HepG2 (cell line): ENCODE data around the gene MED22. TPM values are rescaled to one million over a fixed set of nuclear protein-coding genes. Genes with fewer than 3 reads are reported as not detected.

Experiments
- ARHGAP35 ChIP-seq: sonication (generic); formaldehyde crosslinking; IDR thresholded peaks from 2 replicates; pipeline ENCODE4 v1.9.0; 2022; ENCODE audit warnings: mild to moderate bottlenecking, inconsistent platforms, moderate library complexity, missing genetic modification reagents, borderline replicate concordance
- ARID3A ChIP-seq: IDR thresholded peaks from 2 replicates; pipeline ENCODE4 v1.6.1; 2012; ENCODE audit warnings: low read depth, low read length, improper control_type of control experiment
- BCL3 ChIP-seq: sonication (generic); formaldehyde crosslinking; IDR thresholded peaks from 2 replicates; pipeline ENCODE4 v1.5.1; 2020; ENCODE audit warnings: mild to moderate bottlenecking, missing genetic modification reagents, moderate library complexity
- CREB1 ChIP-seq, 2 experiments: fragments of 450-650 bp in 1 of 2; IDR thresholded peaks; 2 replicates each; pipeline ENCODE4 v1.6.1; 2016 to 2017; ENCODE audit warnings: control low read depth in 1 of 2, mild to moderate bottlenecking in 1 of 2, missing compliant biosample characterization in 1 of 2, missing genetic modification characterization in 1 of 2
- CREBL2 ChIP-seq: sonication (generic); formaldehyde crosslinking; IDR thresholded peaks from 2 replicates; pipeline ENCODE4 v1.8.1; 2023; ENCODE audit warnings: missing genetic modification reagents, mild to moderate bottlenecking, borderline replicate concordance
- CSRNP2 ChIP-seq: sonication (generic); formaldehyde crosslinking; conservative IDR thresholded peaks from 2 replicates; pipeline ENCODE4 v1.8.0; 2022; ENCODE audit warnings: low read depth, missing genetic modification reagents
- FOSL2 ChIP-seq: sonication (generic); formaldehyde crosslinking; IDR thresholded peaks from 2 replicates; pipeline ENCODE4 v1.4.0; 2020; ENCODE audit warnings: missing genetic modification reagents
- FOXA3 ChIP-seq: IDR thresholded peaks from 2 replicates; pipeline ENCODE4 v1.6.1; 2016; ENCODE audit warnings: missing genetic modification reagents, missing compliant biosample characterization
- HOXD1 ChIP-seq: sonication (generic); formaldehyde crosslinking; IDR thresholded peaks from 2 replicates; pipeline ENCODE4 v1.5.0; 2020; ENCODE audit warnings: missing genetic modification reagents
- IRF2 ChIP-seq: IDR thresholded peaks from 2 replicates; pipeline ENCODE4 v1.6.1; 2018; ENCODE audit warnings: missing genetic modification reagents, missing compliant biosample characterization
- NCOA1 ChIP-seq: sonication (generic); formaldehyde crosslinking; IDR thresholded peaks from 2 replicates; pipeline ENCODE4 v1.9.0; 2021; ENCODE audit warnings: missing genetic modification reagents
- NONO ChIP-seq, 2 experiments: fragments of 450-650 bp in 1 of 2; sonication (generic) in 1 of 2; formaldehyde crosslinking in 1 of 2; IDR thresholded peaks in 1 of 2; conservative IDR thresholded peaks in 1 of 2; 2 replicates each; pipeline versions ENCODE4 v1.6.1 to v1.8.0; 2017 to 2022; ENCODE audit warnings: mild to moderate bottlenecking in 1 of 2, missing genetic modification reagents in 1 of 2, moderate library complexity in 1 of 2
- RARA ChIP-seq: IDR thresholded peaks from 2 replicates; pipeline ENCODE4 v1.6.1; 2016; ENCODE audit warnings: missing genetic modification reagents, missing compliant biosample characterization
- RELA ChIP-seq: sonication (generic); formaldehyde crosslinking; IDR thresholded peaks from 2 replicates; pipeline ENCODE4 v1.4.0; 2020; ENCODE audit warnings: missing genetic modification reagents
- SP2 ChIP-seq: sonication (generic); formaldehyde crosslinking; IDR thresholded peaks from 2 replicates; pipeline ENCODE4 v1.5.1; 2020; ENCODE audit warnings: mild to moderate bottlenecking, missing genetic modification reagents
- TFDP1 ChIP-seq: IDR thresholded peaks from 2 replicates; pipeline ENCODE4 v1.6.1; 2016; ENCODE audit warnings: missing compliant biosample characterization, missing genetic modification reagents, borderline replicate concordance
- TOPORS ChIP-seq: sonication (generic); formaldehyde crosslinking; IDR thresholded peaks from 2 replicates; pipeline ENCODE4 v1.8.0; 2023; ENCODE audit warnings: mild to moderate bottlenecking, missing genetic modification reagents
- ZNF225 ChIP-seq: sonication (generic); formaldehyde crosslinking; IDR thresholded peaks from 2 replicates; pipeline ENCODE4 v1.4.0; 2020; ENCODE audit warnings: mild to moderate bottlenecking, missing genetic modification reagents
- ZNF414 ChIP-seq: sonication (generic); formaldehyde crosslinking; IDR thresholded peaks from 2 replicates; pipeline ENCODE4 v1.5.0; 2020; ENCODE audit warnings: missing genetic modification reagents
- ZNF562 ChIP-seq: sonication (generic); formaldehyde crosslinking; IDR thresholded peaks from 2 replicates; pipeline ENCODE4 v1.8.0; 2022; ENCODE audit warnings: missing genetic modification reagents, borderline replicate concordance
- ZNF740 ChIP-seq: sonication (generic); formaldehyde crosslinking; IDR thresholded peaks from 2 replicates; pipeline ENCODE4 v1.4.0; 2020; ENCODE audit warnings: missing genetic modification reagents
- ZSCAN20 ChIP-seq: sonication (generic); formaldehyde crosslinking; IDR thresholded peaks from 2 replicates; pipeline ENCODE4 v1.4.0; 2020; ENCODE audit warnings: missing genetic modification reagents, mild to moderate bottlenecking, borderline replicate concordance
- polyA plus RNA-seq, 8 experiments: library from polyadenylated mRNA; depleted of rRNA in 3 of 8; stranded (reverse) in 7 of 8; unstranded in 1 of 8; fragments of >200 nt; fragmentation: Illumina TruSeq in 4 of 8; extraction: Trizol in 4 of 8; gene quantifications; 2 replicates each; pipeline versions ENCODE4 v1.2.1 to v1.2.3, GENCODE V29; 2011 to 2016; ENCODE audit warnings: low read depth in 4 of 8, missing spikeins in 1 of 8, mixed read lengths in 1 of 8; ENCODE audit not compliant: insufficient read depth in 1 of 8
- total RNA-seq, 5 experiments: library from RNA; depleted of rRNA; stranded (reverse); fragments of >200 nt; fragmentation: Illumina TruSeq; extraction: Trizol; gene quantifications; 2 replicates each; pipeline ENCODE4 v1.2.3, GENCODE V29; 2016; ENCODE audit warnings: low read depth in 1 of 5

MED22 gene
- total and polyA plus RNA-seq, 2 of the 13 experiments (the other 11 are each of a cell fraction or from before 2014, with no cell fraction given): 15.8 to 22.1 TPM

- TF ChIP-seq BCL3: peak; percentile 64; the same call in 1 of the 2 replicates
- peak; percentile 26; the same call in 1 of the 2 replicates for TF ChIP-seq TFDP1 (CRISPR knock-in tag)
- no peak for TF ChIP-seq CSRNP2 (CRISPR knock-in tag)
- TF ChIP-seq TOPORS (CRISPR knock-in tag): no peak
- no peak for TF ChIP-seq CREBL2 (CRISPR knock-in tag)
- no peak for TF ChIP-seq NONO (IDR thresholded peaks at IDR 0.05)
- no peak for TF ChIP-seq NONO (CRISPR knock-in tag; conservative IDR thresholded peaks at IDR 0.05)
- TF ChIP-seq NCOA1 (CRISPR knock-in tag): no peak
- TF ChIP-seq ZNF740 (CRISPR knock-in tag): no peak
- peak; percentile 61 for TF ChIP-seq FOXA3
- 0 out of 2 replicates have a peak, but pooled peaks have one; percentile 52 for TF ChIP-seq IRF2 (CRISPR knock-in tag)
- no peak for TF ChIP-seq ZSCAN20 (CRISPR knock-in tag)
- no peak for TF ChIP-seq ZNF414
- no peak for TF ChIP-seq ZNF562 (CRISPR knock-in tag)
- peak; percentile 36; the same call in 1 of the 2 replicates for TF ChIP-seq HOXD1 (CRISPR knock-in tag)
- TF ChIP-seq CREB1 (IDR thresholded peaks at IDR 0.05): no peak
- TF ChIP-seq CREB1 (CRISPR knock-in tag; IDR thresholded peaks at IDR 0.05): no peak
- 0 out of 2 replicates have a peak, but pooled peaks have one; percentile 14 for TF ChIP-seq SP2 (CRISPR knock-in tag)
- TF ChIP-seq ZNF225 (CRISPR knock-in tag): no peak
- no peak for TF ChIP-seq ARID3A
- no peak for TF ChIP-seq ARHGAP35
- TF ChIP-seq RELA: no peak
- no peak for TF ChIP-seq FOSL2 (CRISPR knock-in tag)
- TF ChIP-seq RARA: peak; percentile 23; the same call in 1 of the 2 replicates
Measured at GRCh38 chr9:133386338-133386737, 38.4 kb upstream of the MED22 start (continued).
